H9 (cell line): Measurements from ENCODE around the gene INSYN2A. TPM values are rescaled to one million over a fixed set of nuclear protein-coding genes. Genes with fewer than 3 reads are reported as not detected.

Experiments used
- DNase-seq: peaks from one replicate; pipeline ENCODE4 v3.0.0-alpha.2; 2017
- H2AFZ ChIP-seq: one replicate; pipeline ENCODE4 v1.6.1; 2013; ENCODE audit warnings: mild to moderate bottlenecking, low read length, control low read depth, moderate library complexity
- H2AK5ac ChIP-seq: 2 replicates; pipeline ENCODE4 v1.6.1; 2013; ENCODE audit warnings: low read length, control low read depth, mixed read lengths; ENCODE audit not compliant: insufficient read length
- H2BK120ac ChIP-seq: one replicate; pipeline ENCODE4 v1.6.1; 2013; ENCODE audit warnings: low read depth, mild to moderate bottlenecking, low read length, control low read depth, inconsistent platforms; ENCODE audit not compliant: poor library complexity, severe bottlenecking
- H2BK12ac ChIP-seq: 2 replicates; pipeline ENCODE4 v1.6.1; 2013; ENCODE audit warnings: low read length, control low read depth, mixed read lengths, low read depth; ENCODE audit not compliant: insufficient read length
- H2BK15ac ChIP-seq: 2 replicates; pipeline ENCODE4 v1.6.1; 2013; ENCODE audit warnings: low read depth, low read length, control low read depth
- H2BK20ac ChIP-seq: one replicate; pipeline ENCODE4 v1.6.1; 2013; ENCODE audit warnings: low read depth, mild to moderate bottlenecking, low read length, control low read depth, inconsistent platforms; ENCODE audit not compliant: poor library complexity, severe bottlenecking
- H2BK5ac ChIP-seq: 2 replicates; pipeline ENCODE4 v1.6.1; 2013; ENCODE audit warnings: low read length, control low read depth, mixed read lengths; ENCODE audit not compliant: insufficient read length
- H3K14ac ChIP-seq: 2 replicates; pipeline ENCODE4 v1.6.1; 2013; ENCODE audit warnings: low read length, control low read depth; ENCODE audit not compliant: insufficient read depth
- H3K18ac ChIP-seq: 2 replicates; pipeline ENCODE4 v1.6.1; 2013; ENCODE audit warnings: low read depth, mild to moderate bottlenecking, mixed read lengths, low read length, control low read depth; ENCODE audit not compliant: insufficient read length
- H3K23ac ChIP-seq: 2 replicates; pipeline ENCODE4 v1.6.1; 2013; ENCODE audit warnings: low read length, control low read depth, mixed read lengths, low read depth; ENCODE audit not compliant: insufficient read length
- H3K23me2 ChIP-seq: 2 replicates; pipeline ENCODE4 v1.6.1; 2013; ENCODE audit warnings: low read depth, mild to moderate bottlenecking, mixed read lengths, low read length, control low read depth; ENCODE audit not compliant: insufficient read length, poor library complexity, severe bottlenecking
- H3K27ac ChIP-seq: 2 replicates; pipeline ENCODE4 v1.5.1; 2013; ENCODE audit warnings: low read length, control low read depth, mixed read lengths, low read depth; ENCODE audit not compliant: insufficient read length
- H3K27me3 ChIP-seq: 2 replicates; pipeline ENCODE4 v1.6.1; 2013; ENCODE audit warnings: low read length, control low read depth, inconsistent platforms; ENCODE audit not compliant: insufficient read depth
- H3K4ac ChIP-seq: 2 replicates; pipeline ENCODE4 v1.6.1; 2013; ENCODE audit warnings: low read depth, mild to moderate bottlenecking, control low read depth, inconsistent platforms, low read length, moderate library complexity
- H3K4me1 ChIP-seq: 2 replicates; pipeline ENCODE4 v1.6.1; 2013; ENCODE audit warnings: low read length, control low read depth, inconsistent platforms; ENCODE audit not compliant: insufficient read depth
- H3K4me2 ChIP-seq: 2 replicates; pipeline ENCODE4 v1.6.1; 2013; ENCODE audit warnings: low read length, control low read depth, mixed read lengths; ENCODE audit not compliant: insufficient read length, insufficient read depth
- H3K56ac ChIP-seq: 2 replicates; pipeline ENCODE4 v1.6.1; 2013; ENCODE audit warnings: low read depth, mild to moderate bottlenecking, mixed read lengths, low read length, control low read depth; ENCODE audit not compliant: insufficient read length
- H3K79me1 ChIP-seq: 2 replicates; pipeline ENCODE4 v1.6.1; 2013; ENCODE audit warnings: low read depth, mild to moderate bottlenecking, moderate library complexity, low read length, control low read depth, inconsistent platforms; ENCODE audit not compliant: insufficient read depth, poor library complexity, severe bottlenecking
- H3K79me2 ChIP-seq: 2 replicates; pipeline ENCODE4 v1.6.1; 2013; ENCODE audit warnings: low read length, control low read depth, inconsistent platforms; ENCODE audit not compliant: insufficient read depth
- H3K9ac ChIP-seq: 2 replicates; pipeline ENCODE4 v1.6.1; 2013; ENCODE audit warnings: low read length, control low read depth, mixed read lengths; ENCODE audit not compliant: insufficient read length; ENCODE audit errors: extremely low read depth
- H3K9me3 ChIP-seq: one replicate; pipeline ENCODE4 v1.6.1; 2013; ENCODE audit warnings: low read depth, low read length, inconsistent platforms; ENCODE audit not compliant: control insufficient read depth
- H3T11ph ChIP-seq: one replicate; pipeline ENCODE4 v1.6.1; 2013; ENCODE audit warnings: mild to moderate bottlenecking, low read length, control low read depth, inconsistent platforms
- H4K20me1 ChIP-seq: one replicate; pipeline ENCODE4 v1.6.1; 2013; ENCODE audit not compliant: control insufficient read depth, insufficient read length, insufficient read depth
- H4K5ac ChIP-seq: 2 replicates; pipeline ENCODE4 v1.6.1; 2013; ENCODE audit warnings: low read depth, mild to moderate bottlenecking, mixed read lengths, low read length, control low read depth; ENCODE audit not compliant: insufficient read length
- H4K8ac ChIP-seq: replicated peaks from 2 replicates; pipeline ENCODE4 v1.6.1; 2013; ENCODE audit warnings: low read length, control low read depth, mixed read lengths, low read depth; ENCODE audit not compliant: insufficient read length
- H4K91ac ChIP-seq: 2 replicates; pipeline ENCODE4 v1.6.1; 2013; ENCODE audit warnings: low read depth, mild to moderate bottlenecking, moderate library complexity, mixed read lengths, low read length, control low read depth; ENCODE audit not compliant: insufficient read length
- H3K27ac Mint-ChIP-seq, 3 experiments: 2 replicates in 2 of 3; 3 replicates in 1 of 3; pipeline ENCODE4 v1.8.0; 2020 to 2021; ENCODE audit warnings: mixed read lengths in 3 of 3, mild to moderate bottlenecking in 1 of 3, moderate library complexity in 1 of 3
- H3K27me3 Mint-ChIP-seq: 2 replicates; pipeline ENCODE4 v1.8.0; 2021; ENCODE audit warnings: low read depth, mild to moderate bottlenecking, moderate library complexity, mixed read lengths
- H3K36me3 Mint-ChIP-seq, 3 experiments: 2 replicates in 2 of 3; 3 replicates in 1 of 3; pipeline ENCODE4 v1.8.0; 2020 to 2021; ENCODE audit warnings: low read depth in 3 of 3, mixed read lengths in 3 of 3; ENCODE audit not compliant: insufficient read depth in 1 of 3
- H3K4me1 Mint-ChIP-seq, 2 experiments: 2 replicates each; pipeline ENCODE4 v1.8.0; 2020; ENCODE audit warnings: mixed read lengths in 2 of 2
- H3K4me3 Mint-ChIP-seq, 2 experiments: 2 replicates in 1 of 2; 3 replicates in 1 of 2; pipeline ENCODE4 v1.8.0; 2020 to 2021; ENCODE audit warnings: mild to moderate bottlenecking in 2 of 2, mixed read lengths in 2 of 2, moderate library complexity in 1 of 2
- H3K9me3 Mint-ChIP-seq, 2 experiments: 2 replicates in 1 of 2; 3 replicates in 1 of 2; pipeline ENCODE4 v1.8.0; 2020; ENCODE audit warnings: mild to moderate bottlenecking in 2 of 2, mixed read lengths in 2 of 2, moderate library complexity in 1 of 2
- WGBS: extraction: QIAGEN DNeasy Blood & Tissue Kit; methylation state at CpG from one replicate; pipeline ENCODE4 v1.1.7; 2013; ENCODE audit warnings: missing lambda C conversion rate, low lambda C conversion rate, mixed read lengths; ENCODE audit not compliant: insufficient read length; ENCODE audit errors: extremely low coverage; 5-methylcytosine and 5-hydroxymethylcytosine counted together
- total RNA-seq: library from RNA; stranded (reverse); gene quantifications from 2 replicates; pipeline ENCODE4 v1.2.1, GENCODE V29; 2021
- TF ChIP-seq, protein P1 (sequence below): fragments of 200-600 bp; sonication (generic); conservative IDR thresholded peaks from 3 replicates; pipeline ENCODE4 v1.8.0; 2021; ENCODE audit warnings: antibody characterized with exemption, mild to moderate bottlenecking

The INSYN2A gene
- total RNA-seq, 1 experiment from 2014 or later = 0.09 TPM

- Histone ChIP-seq H2BK12ac (no peak overlapping the region), H3K23me2 (no peaks in the 10 kb centered on the region), H3K4ac (no peak overlapping the region), H4K91ac (no peak overlapping the region), H3K56ac (no peak overlapping the region), H3K18ac (no peak overlapping the region), H3K79me2 (no peaks in the 10 kb centered on the region), H3K4me1 (no peaks in the 10 kb centered on the region), H3K14ac (no peak overlapping the region), H4K5ac (no peak overlapping the region), H3K27me3 (no peaks in the 10 kb centered on the region), H4K8ac (no peak overlapping the region), H3K23ac (no peak overlapping the region), H2AFZ (no peak overlapping the region), H2BK120ac (no peak overlapping the region), H3K79me1 (no peaks in the 10 kb centered on the region), H2BK5ac (no peak overlapping the region), H2AK5ac (no peak overlapping the region), H3K4me2 (no peak overlapping the region), H3T11ph (no peak overlapping the region), H3K9ac (no peak overlapping the region), H4K20me1 (no peaks in the 10 kb centered on the region), H3K27ac (no peak overlapping the region), H3K9me3 (no peaks in the 10 kb centered on the region), H2BK20ac (no peak overlapping the region), H2BK15ac (no peak overlapping the region)
- DNase-seq = no peak
- Mint-ChIP-seq H3K27ac (no peak overlapping the region), H3K9me3 (no peaks in the 10 kb centered on the region), H3K36me3 (no peaks in the 10 kb centered on the region; a peak in 1 of 7 replicates), H3K4me1 (peaks cover 0 to 8% of the 10 kb centered on the region in 2 experiments; a peak in 3 of 4 replicates), H3K27me3 (no peaks in the 10 kb centered on the region), H3K4me3 (no peak overlapping the region)
- WGBS = no CpG with 5 or more reads among the region's 2 CpGs
- TF ChIP-seq, protein P1, sequence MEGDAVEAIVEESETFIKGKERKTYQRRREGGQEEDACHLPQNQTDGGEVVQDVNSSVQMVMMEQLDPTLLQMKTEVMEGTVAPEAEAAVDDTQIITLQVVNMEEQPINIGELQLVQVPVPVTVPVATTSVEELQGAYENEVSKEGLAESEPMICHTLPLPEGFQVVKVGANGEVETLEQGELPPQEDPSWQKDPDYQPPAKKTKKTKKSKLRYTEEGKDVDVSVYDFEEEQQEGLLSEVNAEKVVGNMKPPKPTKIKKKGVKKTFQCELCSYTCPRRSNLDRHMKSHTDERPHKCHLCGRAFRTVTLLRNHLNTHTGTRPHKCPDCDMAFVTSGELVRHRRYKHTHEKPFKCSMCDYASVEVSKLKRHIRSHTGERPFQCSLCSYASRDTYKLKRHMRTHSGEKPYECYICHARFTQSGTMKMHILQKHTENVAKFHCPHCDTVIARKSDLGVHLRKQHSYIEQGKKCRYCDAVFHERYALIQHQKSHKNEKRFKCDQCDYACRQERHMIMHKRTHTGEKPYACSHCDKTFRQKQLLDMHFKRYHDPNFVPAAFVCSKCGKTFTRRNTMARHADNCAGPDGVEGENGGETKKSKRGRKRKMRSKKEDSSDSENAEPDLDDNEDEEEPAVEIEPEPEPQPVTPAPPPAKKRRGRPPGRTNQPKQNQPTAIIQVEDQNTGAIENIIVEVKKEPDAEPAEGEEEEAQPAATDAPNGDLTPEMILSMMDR = no peak
Observed at GRCh38 chr10:127158662-127159061, 37.7 kb downstream of the INSYN2A start.
